GM18505 (cell line): Measurements from ENCODE around the gene WWOX.

Source experiments
- ATAC-seq: cut with Tn5 transposase; IDR thresholded peaks from one replicate; pipeline ENCODE4 v1.9.1; 2021; ENCODE audit not compliant: unreplicated experiment
- POLR2A ChIP-seq: IDR thresholded peaks from 4 replicates; pipeline ENCODE4 v1.6.1; 2011; ENCODE audit warnings: borderline replicate concordance; ENCODE audit not compliant: insufficient read depth, insufficient read length; ENCODE audit errors: extremely low read depth

Gene WWOX

GRCh38 chr16:78895681-78896080 lies 796.2 kb downstream of the WWOX start:
- ATAC-seq, result no peak

GRCh38 chr16:78896280-78896679 lies 796.8 kb downstream of the WWOX start:
- TF ChIP-seq POLR2A, result no peak
- ATAC-seq, result no peak

More at GRCh38 chr16:78895681-78896080, 796.2 kb downstream of the WWOX start:
- TF ChIP-seq POLR2A, result no peak

GRCh38 chr16:78897299-78897698 lies 797.8 kb downstream of the WWOX start:
- TF ChIP-seq POLR2A, result no peak
- ATAC-seq, result no peak

GRCh38 chr16:78900044-78900811 lies 800.8 kb downstream of the WWOX start:
- no peak for TF ChIP-seq POLR2A
- ATAC-seq, result no peak

GRCh38 chr16:78900966-78901365 lies 801.5 kb downstream of the WWOX start:
- TF ChIP-seq POLR2A, result no peak
- no peak for ATAC-seq

GRCh38 chr16:78902321-78902720 lies 802.9 kb downstream of the WWOX start:
- no peak for TF ChIP-seq POLR2A
- ATAC-seq, result no peak

GRCh38 chr16:78903237-78903636 lies 803.8 kb downstream of the WWOX start:
- no peak for ATAC-seq
- TF ChIP-seq POLR2A, result no peak

GRCh38 chr16:78903843-78904242 lies 804.4 kb downstream of the WWOX start:
- ATAC-seq, result no peak
- no peak for TF ChIP-seq POLR2A

GRCh38 chr16:78906135-78906534 lies 806.7 kb downstream of the WWOX start:
- no peak for ATAC-seq
- TF ChIP-seq POLR2A, result no peak

GRCh38 chr16:78909226-78909625 lies 809.8 kb downstream of the WWOX start:
- TF ChIP-seq POLR2A, result no peak
- ATAC-seq, result no peak

- no peak for TF ChIP-seq POLR2A
- no peak for ATAC-seq
These were observed 816.4 kb downstream of the WWOX start for GRCh38 chr16:78915811-78916345.

- ATAC-seq, result no peak
- no peak for TF ChIP-seq POLR2A
These were observed 817.6 kb downstream of the WWOX start for GRCh38 chr16:78916928-78917545.

- no peak for ATAC-seq
These were observed 819.4 kb downstream of the WWOX start for GRCh38 chr16:78918805-78919305.

GRCh38 chr16:78919852-78920251 lies 820.4 kb downstream of the WWOX start:
- TF ChIP-seq POLR2A, result no peak
- no peak for ATAC-seq

More at GRCh38 chr16:78918805-78919305, 819.4 kb downstream of the WWOX start:
- no peak for TF ChIP-seq POLR2A
